ENCODE measurements around the gene CDH12. TPM values are rescaled to one million over a fixed set of nuclear protein-coding genes. Genes with fewer than 3 reads are reported as not detected.

CDH12 gene
- total and polyA plus RNA-seq, 9 donors = 0.05 to 3.4 (median 0.28) TPM; not detected in 4

- Histone ChIP-seq H3K27ac (no peak overlapping the region), H3K4me1 (ENCODE audit: insufficient read depth) (no peaks in the 10 kb centered on the region), H3K36me3 (no peaks in the 10 kb centered on the region), H3K9me3 (no peaks in the 10 kb centered on the region), H3K27me3 (no peaks in the 10 kb centered on the region), H3K4me3 (no peak overlapping the region)
- 73 to 78% (median 74%) methylated on average over 3 of the region's 3 CpGs for WGBS, 3 donors
- intact Hi-C loops (cut with DNase I) = no loop called here
- DNase-seq = no peak
- no peak for TF ChIP-seq EP300 (IDR thresholded peaks at IDR 0.05)
- no peak for TF ChIP-seq POLR2A (IDR thresholded peaks at IDR 0.05)
These were observed 782.9 kb downstream of the CDH12 start for GRCh38 chr5:22070186-22070728.

GRCh38 chr5:22063717-22064116 lies 789.4 kb downstream of the CDH12 start:
- WGBS, 3 donors = 91 to 93% (median 92%) methylated on average over 4 of the region's 4 CpGs
- Histone ChIP-seq H3K9me3 (no peaks in the 10 kb centered on the region), H3K27ac (no peak overlapping the region), H3K36me3 (no peaks in the 10 kb centered on the region), H3K4me3 (no peak overlapping the region), H3K27me3 (no peaks in the 10 kb centered on the region), H3K4me1 (ENCODE audit: insufficient read depth) (no peaks in the 10 kb centered on the region)
- TF ChIP-seq POLR2A (IDR thresholded peaks at IDR 0.05) (no peak), CTCF (IDR thresholded peaks at IDR 0.05) (no peak), EP300 (IDR thresholded peaks at IDR 0.05) (no peak)
- intact Hi-C loops (cut with DNase I) = no loop called here
- DNase-seq = no peak

GRCh38 chr5:22058620-22059019 lies 794.5 kb downstream of the CDH12 start:
- Histone ChIP-seq H3K4me1 (ENCODE audit: insufficient read depth) (no peaks in the 10 kb centered on the region), H3K36me3 (no peaks in the 10 kb centered on the region), H3K27ac (no peak overlapping the region), H3K4me3 (no peak overlapping the region), H3K27me3 (no peaks in the 10 kb centered on the region), H3K9me3 (no peaks in the 10 kb centered on the region)
- WGBS, 3 donors = 32 to 60% (median 34%) methylated on average over 1 of the region's 1 CpG
- TF ChIP-seq CTCF (IDR thresholded peaks at IDR 0.05) (no peak), POLR2A (IDR thresholded peaks at IDR 0.05) (no peak), EP300 (IDR thresholded peaks at IDR 0.05) (no peak)
- no peak for DNase-seq
- intact Hi-C loops (cut with DNase I) = no loop called here

- Histone ChIP-seq H3K4me3 (no peak overlapping the region), H3K36me3 (no peaks in the 10 kb centered on the region), H3K27ac (no peak overlapping the region), H3K4me1 (ENCODE audit: insufficient read depth) (no peaks in the 10 kb centered on the region), H3K9me3 (no peaks in the 10 kb centered on the region), H3K27me3 (no peaks in the 10 kb centered on the region)
- no peak for DNase-seq
- intact Hi-C loops (cut with DNase I) = no loop called here
- TF ChIP-seq EP300 (IDR thresholded peaks at IDR 0.05) (no peak), POLR2A (IDR thresholded peaks at IDR 0.05) (no peak), CTCF (IDR thresholded peaks at IDR 0.05) (no peak)
These were observed 796.1 kb downstream of the CDH12 start for GRCh38 chr5:22057012-22057411.

- WGBS, 3 donors = 86 to 88% (median 86%) methylated on average over 4 of the region's 4 CpGs
- Histone ChIP-seq H3K27ac (no peak overlapping the region), H3K4me3 (no peak overlapping the region), H3K27me3 (no peaks in the 10 kb centered on the region), H3K36me3 (no peaks in the 10 kb centered on the region), H3K9me3 (no peaks in the 10 kb centered on the region), H3K4me1 (ENCODE audit: insufficient read depth) (no peaks in the 10 kb centered on the region)
- TF ChIP-seq CTCF (IDR thresholded peaks at IDR 0.05) (no peak), EP300 (IDR thresholded peaks at IDR 0.05) (no peak), POLR2A (IDR thresholded peaks at IDR 0.05) (no peak)
- no peak for DNase-seq
- intact Hi-C loops (cut with DNase I) = no loop called here
These were observed 796.5 kb downstream of the CDH12 start for GRCh38 chr5:22056601-22057000.

Data from ovary (tissue), 9 donors.